AG04450 (cell line): ENCODE measurements around the gene C10orf62. TPM values are rescaled to one million over a fixed set of nuclear protein-coding genes. Genes with fewer than 3 reads are reported as not detected.
A peak's percentile ranks its signal among the peaks of the same experiment; 100 is the strongest.
"Not testable (repeated sequence)": the region's sequence is repeated elsewhere in the genome, so short reads cannot be mapped to it uniquely, and the experiment has no call there.

Experiments
- CTCF ChIA-PET: fragments of 300-600, 350-600 bp; formaldehyde crosslinking; extraction: SDS; loops from one replicate; lab custom pipeline; 2022; ENCODE audit warnings: antibody characterized with exemption, inconsistent platforms; lab: Charles Lee
- POLR2A ChIA-PET: fragments of 350-600 bp; formaldehyde crosslinking; extraction: SDS; loops from one replicate; lab custom pipeline; 2021; ENCODE audit warnings: antibody characterized with exemption, inconsistent platforms; lab: Yijun Ruan, JAX
- DNase-seq: peaks from one replicate; pipeline ENCODE4 v3.0.0-alpha.2; 2011; ENCODE audit warnings: low read depth, low spot score
- H3K27ac ChIP-seq: one replicate; pipeline ENCODE4 v1.5.1; 2012; ENCODE audit warnings: low read depth, low read length, control low read depth
- H3K27me3 ChIP-seq: one replicate; pipeline ENCODE4 v1.6.0; 2012; ENCODE audit warnings: low read length; ENCODE audit not compliant: control insufficient read depth, insufficient read depth
- H3K4me3 ChIP-seq: 2 replicates; pipeline ENCODE4 v1.5.1; 2011; ENCODE audit warnings: mild to moderate bottlenecking, low read depth, low read length, control low read depth
- H3K9me3 ChIP-seq: 2 replicates; pipeline ENCODE4 v1.5.1; 2012; ENCODE audit warnings: low read length; ENCODE audit not compliant: control insufficient read depth, insufficient read depth
- polyA plus RNA-seq: library from polyadenylated mRNA; depleted of rRNA; stranded (reverse); fragments of >200 nt; gene quantifications from 2 replicates; pipeline ENCODE4 v1.2.3, GENCODE V29; 2011
- TF ChIP-seq, protein P1 (sequence below): IDR thresholded peaks from 2 replicates; pipeline ENCODE4 v1.5.1; 2011; ENCODE audit warnings: low read depth, low read length, control low read depth, inconsistent platforms

Gene C10orf62
- polyA plus RNA-seq, 1 experiment: not detected

DNA sequence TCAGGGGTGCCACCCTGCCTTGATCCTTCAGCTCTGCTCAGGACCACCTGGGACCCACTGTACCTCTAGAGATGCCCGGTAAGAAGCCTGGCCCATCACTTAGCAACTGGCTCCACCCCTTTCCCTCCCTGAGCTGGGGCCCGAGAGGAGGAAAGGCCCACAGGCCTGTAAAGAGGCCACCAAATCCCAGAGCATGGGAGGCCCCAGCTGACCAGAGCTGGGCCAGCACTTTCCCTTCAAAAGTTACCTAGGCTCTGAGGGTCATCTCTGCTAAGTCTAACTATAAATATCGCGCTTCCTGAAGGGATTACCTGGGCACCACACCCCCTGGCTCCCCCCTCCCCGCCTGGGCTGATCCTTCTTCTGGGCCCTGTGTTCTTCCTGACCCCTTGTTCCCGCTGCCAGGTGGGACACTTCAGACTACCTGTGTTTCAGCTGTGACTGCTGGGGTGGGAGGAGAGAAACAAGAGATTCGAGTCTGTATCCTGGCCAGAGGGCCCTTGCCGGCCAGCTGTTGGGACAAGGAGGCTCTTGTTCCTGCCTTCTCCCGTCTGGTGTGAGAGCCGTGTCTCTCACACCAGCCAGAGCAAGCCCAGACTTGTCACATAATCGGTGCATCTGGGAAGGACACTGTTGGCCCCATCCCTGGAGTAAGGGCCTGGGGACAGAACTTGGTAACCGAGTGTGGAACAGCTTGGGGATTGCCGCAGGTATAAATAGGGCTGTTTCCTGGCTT is 39.8 kb upstream of the C10orf62 start:
- POLR2A ChIA-PET: no interaction called here
- TF ChIP-seq, protein P1, sequence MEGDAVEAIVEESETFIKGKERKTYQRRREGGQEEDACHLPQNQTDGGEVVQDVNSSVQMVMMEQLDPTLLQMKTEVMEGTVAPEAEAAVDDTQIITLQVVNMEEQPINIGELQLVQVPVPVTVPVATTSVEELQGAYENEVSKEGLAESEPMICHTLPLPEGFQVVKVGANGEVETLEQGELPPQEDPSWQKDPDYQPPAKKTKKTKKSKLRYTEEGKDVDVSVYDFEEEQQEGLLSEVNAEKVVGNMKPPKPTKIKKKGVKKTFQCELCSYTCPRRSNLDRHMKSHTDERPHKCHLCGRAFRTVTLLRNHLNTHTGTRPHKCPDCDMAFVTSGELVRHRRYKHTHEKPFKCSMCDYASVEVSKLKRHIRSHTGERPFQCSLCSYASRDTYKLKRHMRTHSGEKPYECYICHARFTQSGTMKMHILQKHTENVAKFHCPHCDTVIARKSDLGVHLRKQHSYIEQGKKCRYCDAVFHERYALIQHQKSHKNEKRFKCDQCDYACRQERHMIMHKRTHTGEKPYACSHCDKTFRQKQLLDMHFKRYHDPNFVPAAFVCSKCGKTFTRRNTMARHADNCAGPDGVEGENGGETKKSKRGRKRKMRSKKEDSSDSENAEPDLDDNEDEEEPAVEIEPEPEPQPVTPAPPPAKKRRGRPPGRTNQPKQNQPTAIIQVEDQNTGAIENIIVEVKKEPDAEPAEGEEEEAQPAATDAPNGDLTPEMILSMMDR: no peak
- CTCF ChIA-PET: interaction anchor here (2.4 kb wide), 1 partner anchor 22 kb away, joined by 7 read pairs; the partner anchor contains the start of gene ANKRD2
- H3K27me3 ChIP-seq: no peaks in the 10 kb centered on the region
- H3K4me3 ChIP-seq: no peak overlapping the region
- H3K27ac ChIP-seq: peak overlapping the region; percentile 31
- H3K9me3 ChIP-seq: no peaks in the 10 kb centered on the region; the same call in 1 of the 2 replicates
- no peak for DNase-seq

DNA sequence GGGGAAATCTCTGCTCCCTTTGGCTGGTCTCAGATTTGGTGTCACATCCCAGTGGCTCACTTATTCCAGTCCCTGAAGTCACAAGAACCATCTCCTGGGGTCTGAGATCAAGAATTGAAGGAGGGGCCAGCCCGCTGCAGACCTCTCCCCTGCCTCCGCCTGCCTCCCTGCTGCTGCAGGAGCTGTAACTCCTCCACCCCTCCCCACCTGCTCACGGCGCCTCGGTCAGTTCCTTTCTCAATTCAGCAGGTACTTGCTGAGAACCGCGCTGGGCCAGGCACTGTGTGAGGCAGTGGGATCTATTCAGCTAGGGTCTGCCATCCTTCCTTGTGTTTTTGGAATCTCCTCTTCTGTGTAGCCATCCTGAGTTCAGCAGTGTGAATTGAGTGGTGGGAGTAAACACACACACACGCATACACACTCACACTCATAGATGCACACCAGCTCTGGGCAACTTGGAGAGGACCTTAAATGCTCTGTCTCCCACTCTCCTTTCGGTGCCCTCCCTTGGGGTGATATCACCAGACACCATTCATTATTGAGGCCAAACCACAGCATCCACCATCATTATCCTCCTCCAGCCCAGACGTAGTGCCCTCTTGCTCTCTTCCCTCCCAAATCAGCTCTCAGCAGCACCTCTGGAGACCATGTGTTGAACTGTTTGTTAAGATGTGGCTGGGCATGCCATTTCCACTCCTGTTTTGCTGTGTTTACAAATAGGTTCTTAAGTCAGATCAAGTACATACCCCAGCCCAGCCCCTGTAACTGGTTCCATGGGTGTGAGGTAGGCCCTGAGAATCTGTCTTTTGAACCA is 39.0 kb upstream of the C10orf62 start:
- TF ChIP-seq, protein P1: no peak
- CTCF ChIA-PET: interaction anchor here (1.0 to 4.7 kb wide), 4 partner anchors 21 to 85 kb away, joined by 3 to 44 read pairs (median 6); partner anchors contain the start of genes ANKRD2 and UBTD1
- no peak overlapping the region for H3K27ac ChIP-seq
- POLR2A ChIA-PET: no interaction called here
- H3K27me3 ChIP-seq: no peaks in the 10 kb centered on the region
- H3K4me3 ChIP-seq: no peak overlapping the region
- DNase-seq: no peak
- peaks cover 3% of the 10 kb centered on the region for H3K9me3 ChIP-seq

GRCh38 chr10:97551271-97551670 is 38.2 kb upstream of the C10orf62 start:
- Histone ChIP-seq H3K27ac (no peak overlapping the region), H3K27me3 (no peaks in the 10 kb centered on the region), H3K9me3 (peaks cover 6% of the 10 kb centered on the region), H3K4me3 (no peak overlapping the region)
- ChIA-PET POLR2A (no interaction called here), CTCF (interaction anchor here (0.7 to 4.7 kb wide), 6 partner anchors 11 to 86 kb away, joined by 3 to 44 read pairs (median 4); partner anchors contain the start of genes ANKRD2 and UBTD1)
- no peak for DNase-seq
- TF ChIP-seq, protein P1: no peak

- POLR2A ChIA-PET: interaction anchor here (1.3 kb wide), 1 partner anchor 55 kb away, joined by 5 read pairs; the partner anchor contains the start of gene UBTD1
- TF ChIP-seq, protein P1: peak; percentile 94
- DNase-seq: no peak
- Histone ChIP-seq H3K4me3 (no peak overlapping the region), H3K27ac (no peak overlapping the region), H3K27me3 (no peaks in the 10 kb centered on the region), H3K9me3 (peaks cover 6% of the 10 kb centered on the region)
- CTCF ChIA-PET: interaction anchor here (0.6 to 4.7 kb wide), 29 partner anchors 8 to 149 kb away, joined by 3 to 44 read pairs (median 6); partner anchors contain the start of gene UBTD1
Observed at GRCh38 chr10:97553575-97554031, 35.9 kb upstream of the C10orf62 start.

- not testable (repeated sequence) for DNase-seq, H3K27me3 ChIP-seq, H3K4me3 ChIP-seq, H3K27ac ChIP-seq, H3K9me3 ChIP-seq
- CTCF ChIA-PET: interaction anchor here (0.8 to 4.7 kb wide), 24 partner anchors 9 to 147 kb away, joined by 3 to 44 read pairs (median 6); partner anchors contain the start of gene UBTD1
- POLR2A ChIA-PET: interaction anchor here (1.3 kb wide), 1 partner anchor 55 kb away, joined by 5 read pairs; the partner anchor contains the start of gene UBTD1
Observed at GRCh38 chr10:97554336-97554735, 35.2 kb upstream of the C10orf62 start.

DNA sequence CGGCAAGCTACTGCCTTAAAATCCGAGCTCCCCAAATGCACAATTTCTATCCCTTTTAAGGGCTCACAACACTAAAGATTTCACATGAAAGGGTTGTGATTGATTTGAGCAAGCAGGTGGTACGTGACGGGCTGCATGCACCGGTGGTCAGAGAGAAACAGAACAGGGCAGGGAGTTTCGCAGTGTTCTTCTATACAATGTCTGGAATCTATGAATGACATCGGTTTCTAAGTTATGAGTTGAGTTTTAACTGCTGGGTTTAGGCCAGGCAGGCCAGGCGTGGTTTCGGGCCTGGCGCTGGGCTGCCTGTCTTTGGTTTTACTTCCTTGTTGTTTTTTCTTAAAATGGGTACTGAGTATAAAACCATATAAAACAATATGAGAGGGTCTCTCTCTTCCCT is 34.0 kb upstream of the C10orf62 start:
- H3K9me3 ChIP-seq, H3K27ac ChIP-seq, DNase-seq, POLR2A ChIA-PET, H3K4me3 ChIP-seq, H3K27me3 ChIP-seq: not testable (repeated sequence)
- CTCF ChIA-PET: interaction anchor here (2.5 to 4.7 kb wide), 3 partner anchors 56 to 94 kb away, joined by 26 to 44 read pairs (median 27); partner anchors contain the start of gene UBTD1

DNA sequence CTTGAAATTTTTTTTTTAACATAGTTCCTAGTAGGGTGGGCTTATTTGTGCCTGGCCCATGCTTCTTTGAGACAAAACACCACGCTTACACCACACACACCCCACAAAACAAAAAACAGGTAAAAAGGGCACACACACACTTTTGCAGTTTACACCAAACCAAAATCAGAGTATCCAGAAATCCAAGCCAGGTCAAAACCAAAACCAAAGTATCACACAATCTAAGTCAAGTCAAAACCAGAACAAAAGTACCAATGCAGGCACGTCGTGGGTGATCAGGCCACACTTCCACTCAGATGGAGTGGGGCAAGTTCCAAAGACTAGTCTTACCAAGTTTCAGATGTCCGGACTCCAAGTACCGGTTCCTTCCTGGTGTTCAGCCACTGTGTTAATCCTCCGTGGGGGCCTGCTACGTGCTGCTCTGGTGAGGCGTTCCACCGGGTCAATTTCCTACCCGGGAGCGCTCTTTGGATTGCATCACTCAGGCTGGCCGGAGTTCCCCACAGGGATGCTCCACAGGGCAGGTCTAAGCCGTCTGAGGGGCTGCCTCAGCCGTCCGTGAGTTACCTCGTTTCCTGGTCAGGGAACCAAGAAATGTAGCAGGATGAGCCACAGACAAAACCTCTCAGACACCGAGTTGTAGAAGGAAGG is 28.7 kb upstream of the C10orf62 start:
- H3K27ac ChIP-seq, DNase-seq, POLR2A ChIA-PET, H3K27me3 ChIP-seq, H3K4me3 ChIP-seq, H3K9me3 ChIP-seq, CTCF ChIA-PET: not testable (repeated sequence)
